ENCODE measurements around the gene USP11.

The USP11 gene

GRCh38 chrX:47202316-47202715 lies 30.5 kb upstream of the USP11 start:
- H3K27ac ChIP-seq: no peak overlapping the region
- DNase-seq (ENCODE audit: low spot score): no peak

GRCh38 chrX:47202877-47203276 lies 29.9 kb upstream of the USP11 start:
- H3K27ac ChIP-seq: no peak overlapping the region
- TF ChIP-seq CTCF (IDR thresholded peaks at IDR 0.05): no peak
- DNase-seq (ENCODE audit: low spot score): no peak
- H3K4me3 ChIP-seq: no peak overlapping the region

More at GRCh38 chrX:47202316-47202715, 30.5 kb upstream of the USP11 start:
- no peak for TF ChIP-seq CTCF (IDR thresholded peaks at IDR 0.05)
- no peak overlapping the region for H3K4me3 ChIP-seq

GRCh38 chrX:47204970-47205369 lies 27.8 kb upstream of the USP11 start:
- no peak overlapping the region for H3K27ac ChIP-seq
- no peak overlapping the region for H3K4me3 ChIP-seq
- DNase-seq (ENCODE audit: low spot score): no peak
- no peak for TF ChIP-seq CTCF (IDR thresholded peaks at IDR 0.05)

GRCh38 chrX:47206316-47206715 lies 26.5 kb upstream of the USP11 start:
- DNase-seq (ENCODE audit: low spot score): no peak
- no peak for TF ChIP-seq CTCF (IDR thresholded peaks at IDR 0.05)
- Histone ChIP-seq H3K4me3 (no peak overlapping the region), H3K27ac (no peak overlapping the region)

- no peak overlapping the region for H3K4me3 ChIP-seq
- no peak overlapping the region for H3K27ac ChIP-seq
- no peak for DNase-seq (ENCODE audit: low spot score)
- no peak for TF ChIP-seq CTCF (IDR thresholded peaks at IDR 0.05)
These were observed 24.7 kb upstream of the USP11 start for GRCh38 chrX:47208108-47208507.

- DNase-seq (ENCODE audit: low spot score): no peak
- no peak overlapping the region for H3K27ac ChIP-seq
- H3K4me3 ChIP-seq: no peak overlapping the region
- TF ChIP-seq CTCF (IDR thresholded peaks at IDR 0.05): no peak
These were observed 23.1 kb upstream of the USP11 start for GRCh38 chrX:47209508-47210238.

GRCh38 chrX:47210661-47211425 lies 22.0 kb upstream of the USP11 start:
- H3K27ac ChIP-seq: no peak overlapping the region
- no peak for DNase-seq (ENCODE audit: low spot score)
- no peak overlapping the region for H3K4me3 ChIP-seq
- no peak for TF ChIP-seq CTCF (IDR thresholded peaks at IDR 0.05)

All from coronary artery (tissue), 2 donors.